PC-3 (cell line): ENCODE measurements around the gene SH3BP1. TPM values are rescaled to one million over a fixed set of nuclear protein-coding genes. Genes with fewer than 3 reads are reported as not detected.
A peak's percentile ranks its signal among the peaks of the same experiment; 100 is the strongest.

Experiments
- ATAC-seq: fragments of 200-7000 bp; cut with Tn5 transposase; 2 replicates; pipeline ENCODE4 v1.9.1; 2020; ENCODE audit warnings: mild to moderate bottlenecking, moderate library complexity
- BruUV-seq: library from RNA; stranded (reverse); fragments of 400-500 nt; replicated peaks from 2 replicates; lab custom pipeline; 2021; lab: Mats Ljungman, UMichigan
- CTCF ChIA-PET: fragments of 300-600 bp; sonication (Branson Sonifier 250); formaldehyde crosslinking; loops from one replicate; lab custom pipeline; 2022; ENCODE audit warnings: antibody characterized with exemption; lab: Charles Lee
- POLR2A ChIA-PET: fragments of 300-600 bp; sonication (Branson Sonifier 250); formaldehyde crosslinking; loops from one replicate; lab custom pipeline; 2022; ENCODE audit warnings: antibody characterized with exemption; ENCODE audit not compliant: unreplicated experiment; lab: Charles Lee
- DNase-seq: peaks from one replicate; pipeline ENCODE4 v3.0.0-alpha.2; 2015
- H2AFZ ChIP-seq: fragments of 300-600 bp; sonication (generic); 2 replicates; pipeline ENCODE4 v1.6.0; 2016; ENCODE audit warnings: antibody characterized with exemption, low read length
- H3F3A ChIP-seq: fragments of 300-600 bp; sonication (generic); one replicate; pipeline ENCODE4 v1.6.0; 2017; ENCODE audit warnings: antibody characterized with exemption, low read length, control low read depth, mild to moderate bottlenecking; ENCODE audit not compliant: unreplicated experiment
- H3K27ac ChIP-seq: fragments of 300-600 bp; sonication (generic); 2 replicates; pipeline ENCODE4 v1.5.1; 2016; ENCODE audit warnings: mild to moderate bottlenecking, low read length
- H3K27me3 ChIP-seq: fragments of 300-600 bp; sonication (generic); 2 replicates; pipeline ENCODE4 v1.6.1; 2016; ENCODE audit warnings: low read length, mixed read lengths
- H3K36me3 ChIP-seq: fragments of 300-600 bp; sonication (generic); 2 replicates; pipeline ENCODE4 v1.6.1; 2016; ENCODE audit warnings: low read depth, mixed run types, low read length, mixed read lengths
- H3K4me1 ChIP-seq: fragments of 300-600 bp; sonication (generic); 2 replicates; pipeline ENCODE4 v1.5.1; 2016; ENCODE audit warnings: low read length; ENCODE audit not compliant: insufficient read depth
- H3K4me2 ChIP-seq: fragments of 300-600 bp; sonication (generic); 2 replicates; pipeline ENCODE4 v1.6.0; 2016; ENCODE audit warnings: low read length
- H3K4me3 ChIP-seq: fragments of 300-600 bp; sonication (generic); 2 replicates; pipeline ENCODE4 v1.5.1; 2016; ENCODE audit warnings: mild to moderate bottlenecking, low read length, mixed read lengths
- H3K79me2 ChIP-seq: fragments of 300-600 bp; sonication (generic); 2 replicates; pipeline ENCODE4 v1.6.1; 2017; ENCODE audit warnings: low read length, mixed read lengths
- H3K9ac ChIP-seq: fragments of 300-600 bp; sonication (generic); 2 replicates; pipeline ENCODE4 v1.6.0; 2016; ENCODE audit warnings: mild to moderate bottlenecking, low read length
- H3K9me2 ChIP-seq: fragments of 300-600 bp; sonication (generic); replicated peaks from 2 replicates; pipeline ENCODE4 v1.6.1; 2016; ENCODE audit warnings: mixed run types, low read length, mixed read lengths
- H3K9me3 ChIP-seq: fragments of 300-600 bp; sonication (generic); 2 replicates; pipeline ENCODE4 v1.6.1; 2016; ENCODE audit warnings: low read length, mixed read lengths
- H4K20me1 ChIP-seq: fragments of 300-600 bp; sonication (generic); 2 replicates; pipeline ENCODE4 v1.6.1; 2016; ENCODE audit warnings: low read length, mixed read lengths
- EZH2 ChIP-seq: fragments of 300-600 bp; sonication (generic); IDR thresholded peaks from one replicate; pipeline ENCODE4 v1.6.1; 2017; ENCODE audit warnings: antibody characterized with exemption, mild to moderate bottlenecking, low read length; ENCODE audit not compliant: unreplicated experiment
- EZH2phosphoT487 ChIP-seq: fragments of 300-600 bp; sonication (generic); IDR thresholded peaks from 2 replicates; pipeline ENCODE4 v1.6.1; 2018; ENCODE audit warnings: mild to moderate bottlenecking, antibody characterized with exemption, low read length, borderline replicate concordance
- intact Hi-C: fragments of 100-400 bp; cut with micrococcal nuclease; formaldehyde crosslinking; loops from 2 replicates; pipeline ENCODE4 v1.9.0; 2023
- total RNA-seq: library from RNA; depleted of rRNA; stranded (reverse); fragments of >200 nt; gene quantifications from 2 replicates; pipeline ENCODE4 v1.2.3, GENCODE V29; 2014
- TF ChIP-seq, protein P1 (sequence below): fragments of 300-600 bp; sonication (generic); conservative IDR thresholded peaks from 2 replicates; pipeline ENCODE4 v1.5.1; 2017; ENCODE audit warnings: antibody characterized with exemption, low read depth, mild to moderate bottlenecking, low read length

The SH3BP1 gene
- total RNA-seq, 1 experiment from 2014 or later, result 18.0 TPM

- peaks cover 4% of the 10 kb centered on the region; the same call in 1 of the 2 replicates for H3K4me1 ChIP-seq
- H3K9ac ChIP-seq, result no peak overlapping the region
- CTCF ChIA-PET, result no interaction called here
- ATAC-seq (no peak), DNase-seq (no peak)
- H3K36me3 ChIP-seq, result no peaks in the 10 kb centered on the region
- H3K9me3 ChIP-seq, result no peaks in the 10 kb centered on the region
- H3K79me2 ChIP-seq, result peaks cover 18% of the 10 kb centered on the region
- H3K27me3 ChIP-seq, result no peaks in the 10 kb centered on the region
- H4K20me1 ChIP-seq, result no peaks in the 10 kb centered on the region
- no peak overlapping the region for H3K4me2 ChIP-seq
- POLR2A ChIA-PET, result no interaction called here
- TF ChIP-seq, protein P1, sequence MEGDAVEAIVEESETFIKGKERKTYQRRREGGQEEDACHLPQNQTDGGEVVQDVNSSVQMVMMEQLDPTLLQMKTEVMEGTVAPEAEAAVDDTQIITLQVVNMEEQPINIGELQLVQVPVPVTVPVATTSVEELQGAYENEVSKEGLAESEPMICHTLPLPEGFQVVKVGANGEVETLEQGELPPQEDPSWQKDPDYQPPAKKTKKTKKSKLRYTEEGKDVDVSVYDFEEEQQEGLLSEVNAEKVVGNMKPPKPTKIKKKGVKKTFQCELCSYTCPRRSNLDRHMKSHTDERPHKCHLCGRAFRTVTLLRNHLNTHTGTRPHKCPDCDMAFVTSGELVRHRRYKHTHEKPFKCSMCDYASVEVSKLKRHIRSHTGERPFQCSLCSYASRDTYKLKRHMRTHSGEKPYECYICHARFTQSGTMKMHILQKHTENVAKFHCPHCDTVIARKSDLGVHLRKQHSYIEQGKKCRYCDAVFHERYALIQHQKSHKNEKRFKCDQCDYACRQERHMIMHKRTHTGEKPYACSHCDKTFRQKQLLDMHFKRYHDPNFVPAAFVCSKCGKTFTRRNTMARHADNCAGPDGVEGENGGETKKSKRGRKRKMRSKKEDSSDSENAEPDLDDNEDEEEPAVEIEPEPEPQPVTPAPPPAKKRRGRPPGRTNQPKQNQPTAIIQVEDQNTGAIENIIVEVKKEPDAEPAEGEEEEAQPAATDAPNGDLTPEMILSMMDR, result no peak
- no peak for TF ChIP-seq EZH2phosphoT487
- no peak for TF ChIP-seq EZH2
- no peak overlapping the region for H2AFZ ChIP-seq
- no peaks in the 10 kb centered on the region for H3K9me2 ChIP-seq
- H3F3A ChIP-seq, result no peaks in the 10 kb centered on the region
- no peak overlapping the region for H3K27ac ChIP-seq
- no TSS peak for BruUV-seq
- H3K4me3 ChIP-seq, result no peak overlapping the region
- intact Hi-C loops, result no loop called here
These were observed 32.9 kb downstream of the SH3BP1 start for GRCh38 chr22:37672206-37672919.

GRCh38 chr22:37672920-37673455 is 33.5 kb downstream of the SH3BP1 start:
- ChIA-PET POLR2A (no interaction called here), CTCF (no interaction called here)
- peaks cover 2% of the 10 kb centered on the region; the same call in 1 of the 2 replicates for H3K36me3 ChIP-seq
- H3K4me2 ChIP-seq, result no peak overlapping the region
- no peak overlapping the region for H3K9ac ChIP-seq
- H4K20me1 ChIP-seq, result peaks cover 2% of the 10 kb centered on the region; the same call in 1 of the 2 replicates
- ATAC-seq, result no peak
- no peaks in the 10 kb centered on the region for H3K9me2 ChIP-seq
- peaks cover 2% of the 10 kb centered on the region for H3F3A ChIP-seq
- no peak for DNase-seq
- no peaks in the 10 kb centered on the region for H3K27me3 ChIP-seq
- no peak overlapping the region for H3K27ac ChIP-seq
- TF ChIP-seq EZH2 (no peak), EZH2phosphoT487 (no peak)
- TF ChIP-seq, protein P1, result no peak
- H3K79me2 ChIP-seq, result peaks cover 22% of the 10 kb centered on the region
- peaks cover 7% of the 10 kb centered on the region for H3K4me1 ChIP-seq
- no peak overlapping the region for H3K4me3 ChIP-seq
- intact Hi-C loops, result no loop called here
- no TSS peak for BruUV-seq
- H3K9me3 ChIP-seq, result no peaks in the 10 kb centered on the region
- no peak overlapping the region for H2AFZ ChIP-seq

DNA sequence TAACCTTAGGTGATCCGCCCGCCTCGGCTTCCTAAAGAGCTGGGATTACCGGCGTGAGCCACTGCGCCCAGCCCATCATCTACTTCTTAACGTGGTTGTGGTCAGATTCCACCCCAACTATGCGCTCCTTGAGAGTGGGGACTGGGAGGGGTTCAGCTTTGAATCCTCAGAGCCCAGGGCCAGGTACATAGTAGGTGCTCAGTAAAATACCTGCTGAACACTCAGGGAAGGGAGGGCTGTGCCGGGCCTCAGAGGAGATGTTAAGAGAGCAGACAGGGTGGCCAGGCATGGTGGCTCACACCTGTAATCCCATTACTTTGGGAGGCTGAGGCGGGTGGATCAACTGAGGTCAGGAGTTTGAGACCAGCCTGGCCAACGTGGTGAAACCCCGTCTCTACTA is 34.8 kb downstream of the SH3BP1 start:
- no peaks in the 10 kb centered on the region for H3K9me3 ChIP-seq
- H3K27ac ChIP-seq, result peak overlapping the region; percentile 93; the same call in 1 of the 2 replicates
- BruUV-seq, result no TSS peak
- H3K36me3 ChIP-seq, result peaks cover 5% of the 10 kb centered on the region; the same call in 1 of the 2 replicates
- H2AFZ ChIP-seq, result no peak overlapping the region
- H3K4me3 ChIP-seq, result no peak overlapping the region
- CTCF ChIA-PET, result interaction anchor here (1.0 kb wide), 1 partner anchor 13 kb away, joined by 3 read pairs; no protein-coding TSS in a partner anchor
- no peak overlapping the region for H3K4me2 ChIP-seq
- H4K20me1 ChIP-seq, result peaks cover 6% of the 10 kb centered on the region; the same call in 1 of the 2 replicates
- no peak overlapping the region for H3K9ac ChIP-seq
- H3K9me2 ChIP-seq, result no peaks in the 10 kb centered on the region
- no peak for TF ChIP-seq EZH2
- TF ChIP-seq, protein P1, result no peak
- TF ChIP-seq EZH2phosphoT487, result no peak
- no peaks in the 10 kb centered on the region for H3K27me3 ChIP-seq
- peaks cover 25% of the 10 kb centered on the region for H3K79me2 ChIP-seq
- intact Hi-C loops, result loop anchor here (2.0 kb wide), 1 partner anchor 13 kb away; no protein-coding TSS in a partner anchor
- POLR2A ChIA-PET, result no interaction called here
- H3F3A ChIP-seq, result peaks cover 3% of the 10 kb centered on the region
- ATAC-seq (no peak), DNase-seq (no peak)
- H3K4me1 ChIP-seq, result peaks cover 11% of the 10 kb centered on the region
